Measurements from ENCODE around the gene CACNA1G.

DNA sequence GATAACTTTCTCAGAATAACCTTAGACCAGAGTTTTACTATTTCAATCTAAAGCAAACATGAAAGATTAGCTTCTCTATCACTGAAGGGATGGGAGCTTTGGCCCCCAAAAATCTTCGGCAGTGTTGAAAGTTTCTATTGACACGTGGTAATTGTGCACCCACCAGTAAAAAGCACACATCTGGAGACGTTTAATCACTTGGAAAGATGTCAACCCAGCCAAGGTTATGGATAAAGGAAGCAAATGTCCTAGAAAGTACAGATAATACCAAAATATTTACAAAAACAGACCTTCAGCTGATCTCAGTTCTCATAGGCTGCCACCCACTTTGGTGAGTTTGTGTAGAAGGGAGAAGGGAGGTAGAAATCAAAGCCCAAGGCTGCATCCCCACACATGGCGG is 47.0 kb upstream of the CACNA1G start:
- TF ChIP-seq, protein P1, sequence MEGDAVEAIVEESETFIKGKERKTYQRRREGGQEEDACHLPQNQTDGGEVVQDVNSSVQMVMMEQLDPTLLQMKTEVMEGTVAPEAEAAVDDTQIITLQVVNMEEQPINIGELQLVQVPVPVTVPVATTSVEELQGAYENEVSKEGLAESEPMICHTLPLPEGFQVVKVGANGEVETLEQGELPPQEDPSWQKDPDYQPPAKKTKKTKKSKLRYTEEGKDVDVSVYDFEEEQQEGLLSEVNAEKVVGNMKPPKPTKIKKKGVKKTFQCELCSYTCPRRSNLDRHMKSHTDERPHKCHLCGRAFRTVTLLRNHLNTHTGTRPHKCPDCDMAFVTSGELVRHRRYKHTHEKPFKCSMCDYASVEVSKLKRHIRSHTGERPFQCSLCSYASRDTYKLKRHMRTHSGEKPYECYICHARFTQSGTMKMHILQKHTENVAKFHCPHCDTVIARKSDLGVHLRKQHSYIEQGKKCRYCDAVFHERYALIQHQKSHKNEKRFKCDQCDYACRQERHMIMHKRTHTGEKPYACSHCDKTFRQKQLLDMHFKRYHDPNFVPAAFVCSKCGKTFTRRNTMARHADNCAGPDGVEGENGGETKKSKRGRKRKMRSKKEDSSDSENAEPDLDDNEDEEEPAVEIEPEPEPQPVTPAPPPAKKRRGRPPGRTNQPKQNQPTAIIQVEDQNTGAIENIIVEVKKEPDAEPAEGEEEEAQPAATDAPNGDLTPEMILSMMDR (IDR thresholded peaks at IDR 0.05), result no peak
- TF ChIP-seq POLR2A (IDR thresholded peaks at IDR 0.05), result no peak
